NK-92 treated with Interleukin-12 subunit alpha and Interleukin-12 subunit beta, amount 100 ng/mL, for 24 hours (cell line): ENCODE results near the gene SNRPD2.
"Not testable (repeated sequence)": the region's sequence is repeated elsewhere in the genome, so short reads cannot be mapped to it uniquely, and the experiment has no call there.

Experiments used
- DNase-seq: peaks from one replicate; lab custom pipeline; 2025; lab: John Stamatoyannopoulos, UW

SNRPD2 gene

GRCh38 chr19:45705115-45705514 is 13.4 kb upstream of the SNRPD2 start:
- DNase-seq: no peak

DNA sequence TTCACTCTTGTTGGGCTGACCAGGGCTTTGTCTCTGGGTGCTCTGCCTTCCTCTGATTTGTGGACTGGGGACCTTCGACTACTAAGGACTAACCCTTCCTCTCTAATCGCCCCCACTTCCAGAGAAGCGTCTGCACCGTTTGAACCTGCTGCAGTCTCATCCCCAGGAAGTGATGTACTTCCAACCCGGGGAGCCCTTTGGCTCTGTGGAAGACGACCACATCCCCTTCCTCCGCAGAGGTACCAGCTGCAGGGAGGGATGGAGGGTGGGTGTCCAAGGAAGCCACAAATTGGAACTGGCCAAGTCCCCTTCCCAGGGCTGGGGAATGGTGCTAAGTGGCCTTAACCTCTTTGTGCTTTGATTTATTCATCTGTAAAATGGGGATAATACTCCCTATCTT is 9.9 kb upstream of the SNRPD2 start:
- no peak for DNase-seq

- DNase-seq: peak; percentile 73
These were observed 1.5 kb upstream of the SNRPD2 start for GRCh38 chr19:45693106-45693788.

DNA sequence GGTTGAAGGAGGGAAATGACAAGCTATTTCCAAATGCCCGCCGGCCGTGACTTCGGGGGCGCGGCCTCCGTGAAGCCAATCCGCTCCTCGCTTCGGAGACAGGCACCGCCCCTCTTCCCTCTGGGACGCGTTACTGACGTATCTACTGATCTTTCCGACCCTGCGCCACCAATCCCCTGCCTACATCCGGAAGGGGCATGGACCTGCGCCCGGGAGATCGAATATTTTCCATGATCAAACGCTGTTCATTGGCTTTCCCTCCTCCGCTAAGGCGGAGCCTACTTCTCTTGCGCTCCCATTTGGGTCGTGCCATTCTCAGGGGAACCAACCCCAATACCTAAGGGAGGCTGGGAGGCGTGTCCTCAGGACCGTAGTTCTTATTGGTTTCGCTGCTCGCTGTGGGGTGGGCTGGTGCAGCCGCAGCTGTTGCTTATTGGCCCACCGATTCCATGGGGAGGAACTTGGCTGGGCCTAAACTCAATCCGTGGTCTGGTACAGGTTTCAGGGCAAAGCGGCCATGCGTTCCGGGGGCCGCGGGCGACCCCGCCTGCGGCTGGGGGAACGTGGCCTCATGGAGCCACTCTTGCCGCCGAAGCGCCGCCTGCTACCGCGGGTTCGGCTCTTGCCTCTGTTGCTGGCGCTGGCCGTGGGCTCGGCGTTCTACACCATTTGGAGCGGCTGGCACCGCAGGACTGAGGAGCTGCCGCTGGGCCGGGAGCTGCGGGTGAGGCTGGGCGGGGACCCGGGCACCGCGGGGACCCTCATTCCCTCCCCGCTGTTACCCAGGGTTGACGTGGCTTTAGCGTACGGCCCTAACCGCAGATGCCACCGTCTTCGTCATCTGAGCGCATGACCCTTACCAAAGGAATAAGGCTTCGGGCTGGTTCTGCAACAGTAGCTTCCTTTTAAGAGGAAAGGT is 693 bp upstream of the SNRPD2 start, which contains the start of gene QPCTL:
QPCTL (plus strand) TSS at position 480 of the 919 bp plus-strand sequence; CDS start at position 518, 38 bp downstream.
- DNase-seq: peak; percentile 100

DNA sequence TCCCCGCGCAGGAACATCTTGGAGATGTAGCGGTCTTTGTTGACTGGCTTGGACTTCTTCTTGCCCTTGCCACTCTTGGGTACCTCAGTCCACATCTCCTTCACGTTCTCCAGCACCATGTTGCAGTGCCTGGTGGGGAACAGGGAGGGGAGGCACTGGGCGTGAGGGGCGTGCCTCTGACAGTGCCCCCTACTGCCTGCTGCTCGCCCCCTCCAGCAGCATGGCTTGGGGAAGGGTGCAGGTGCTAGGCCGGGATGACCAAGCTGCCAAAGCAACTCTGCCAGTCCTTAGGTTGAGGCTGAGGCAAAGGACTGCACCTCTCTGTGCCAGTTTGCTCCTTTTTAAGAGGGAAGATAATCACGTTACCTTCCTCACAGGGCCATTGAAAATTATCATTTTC is 4.2 kb downstream of the SNRPD2 start:
- no peak for DNase-seq

DNA sequence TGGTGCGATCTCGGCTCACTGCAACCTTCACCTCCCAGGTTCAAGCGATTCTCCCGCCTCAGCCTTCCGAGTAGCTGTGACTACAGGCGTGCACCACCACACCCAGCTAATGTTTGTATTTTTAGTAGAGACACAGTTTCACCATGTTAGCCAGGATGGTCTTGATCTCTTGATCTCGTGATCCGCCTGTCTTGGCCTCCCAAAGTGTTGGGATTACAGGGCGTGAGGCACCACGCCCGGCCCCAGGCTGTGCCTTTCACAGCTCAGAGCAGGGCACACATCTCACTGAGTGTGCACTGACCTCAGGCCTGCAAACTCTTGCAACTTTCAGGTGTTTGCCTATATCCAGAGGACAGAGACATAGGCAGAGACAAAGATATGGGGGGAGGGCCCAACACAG is 6.7 kb downstream of the SNRPD2 start:
- DNase-seq: not testable (repeated sequence)

DNA sequence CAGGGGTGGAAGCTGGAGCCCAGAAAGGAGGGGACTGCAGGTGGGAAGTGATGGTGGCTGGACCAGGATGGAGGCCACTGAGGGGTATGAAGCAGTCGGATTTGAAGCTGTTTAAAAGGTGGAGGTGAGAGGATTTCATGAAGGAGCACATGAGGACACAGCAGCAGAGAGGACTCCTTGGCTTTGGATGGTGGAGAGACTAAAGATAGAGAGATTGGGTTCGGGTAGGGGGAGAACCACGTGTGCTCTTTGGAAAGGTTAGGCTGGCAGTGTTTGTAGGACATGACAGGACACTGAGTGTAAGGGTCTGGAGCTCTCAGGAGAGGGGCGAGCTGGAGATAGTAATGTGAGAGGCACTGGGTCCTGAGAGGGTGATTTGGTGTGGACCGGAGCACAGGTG is 8.8 kb downstream of the SNRPD2 start:
- DNase-seq: no peak

- DNase-seq: no peak
These were observed 9.6 kb downstream of the SNRPD2 start for GRCh38 chr19:45682117-45682516.

GRCh38 chr19:45681391-45682015 is 10.2 kb downstream of the SNRPD2 start:
- peak; percentile 68 for DNase-seq

DNA sequence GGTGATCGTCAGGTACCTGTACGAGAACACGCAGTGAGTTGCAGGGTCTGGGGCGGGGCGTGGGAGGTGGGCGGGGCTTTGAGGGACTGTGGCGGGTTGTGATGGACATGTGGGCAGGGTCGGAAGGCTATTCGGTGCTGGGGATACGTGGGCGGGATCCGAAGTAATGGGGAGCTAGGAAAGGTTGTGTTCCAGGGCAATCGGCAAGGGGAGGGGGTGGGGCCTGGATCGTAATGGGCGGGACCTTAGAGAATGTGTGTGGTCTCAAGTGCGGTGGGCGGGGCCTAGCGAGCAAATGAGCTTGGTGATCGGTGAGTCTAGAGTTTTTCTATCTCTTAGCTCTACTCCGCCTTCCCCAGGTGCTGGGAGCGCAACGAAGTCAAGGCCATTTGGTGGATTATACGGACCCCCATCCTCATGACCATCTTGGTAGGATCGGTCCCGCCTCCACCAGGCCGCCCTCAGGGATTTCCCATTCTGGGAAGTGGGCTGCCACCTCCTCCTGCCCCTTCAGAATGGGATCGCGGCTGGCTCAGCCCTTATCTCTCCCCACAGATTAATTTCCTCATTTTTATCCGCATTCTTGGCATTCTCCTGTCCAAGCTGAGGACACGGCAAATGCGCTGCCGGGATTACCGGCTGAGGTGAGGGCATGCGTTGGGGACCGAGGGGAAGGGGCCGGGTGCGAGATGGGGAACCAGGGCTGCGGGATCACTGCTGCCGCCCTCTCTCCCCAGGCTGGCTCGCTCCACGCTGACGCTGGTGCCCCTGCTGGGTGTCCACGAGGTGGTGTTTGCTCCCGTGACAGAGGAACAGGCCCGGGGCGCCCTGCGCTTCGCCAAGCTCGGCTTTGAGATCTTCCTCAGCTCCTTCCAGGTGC is 14.2 kb downstream of the SNRPD2 start:
- no peak for DNase-seq

DNA sequence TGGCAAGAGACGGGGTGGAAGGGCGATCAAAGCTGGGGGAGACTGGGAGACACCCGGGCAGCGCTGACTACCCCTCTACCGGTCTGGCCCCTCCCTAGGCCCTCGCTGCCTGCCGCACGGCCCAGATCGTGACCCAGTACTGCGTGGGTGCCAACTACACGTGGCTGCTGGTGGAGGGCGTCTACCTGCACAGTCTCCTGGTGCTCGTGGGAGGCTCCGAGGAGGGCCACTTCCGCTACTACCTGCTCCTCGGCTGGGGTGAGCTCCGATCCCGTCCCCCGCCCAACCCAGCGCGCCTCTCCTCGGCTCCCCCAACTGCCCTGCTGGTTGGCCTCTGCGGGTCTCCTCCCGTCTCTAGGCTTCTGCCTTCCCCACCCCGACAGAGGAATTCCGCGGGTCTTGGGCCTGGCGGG is 14.9 kb downstream of the SNRPD2 start:
- no peak for DNase-seq

GRCh38 chr19:45674946-45675345 is 16.8 kb downstream of the SNRPD2 start:
- DNase-seq: no peak

DNA sequence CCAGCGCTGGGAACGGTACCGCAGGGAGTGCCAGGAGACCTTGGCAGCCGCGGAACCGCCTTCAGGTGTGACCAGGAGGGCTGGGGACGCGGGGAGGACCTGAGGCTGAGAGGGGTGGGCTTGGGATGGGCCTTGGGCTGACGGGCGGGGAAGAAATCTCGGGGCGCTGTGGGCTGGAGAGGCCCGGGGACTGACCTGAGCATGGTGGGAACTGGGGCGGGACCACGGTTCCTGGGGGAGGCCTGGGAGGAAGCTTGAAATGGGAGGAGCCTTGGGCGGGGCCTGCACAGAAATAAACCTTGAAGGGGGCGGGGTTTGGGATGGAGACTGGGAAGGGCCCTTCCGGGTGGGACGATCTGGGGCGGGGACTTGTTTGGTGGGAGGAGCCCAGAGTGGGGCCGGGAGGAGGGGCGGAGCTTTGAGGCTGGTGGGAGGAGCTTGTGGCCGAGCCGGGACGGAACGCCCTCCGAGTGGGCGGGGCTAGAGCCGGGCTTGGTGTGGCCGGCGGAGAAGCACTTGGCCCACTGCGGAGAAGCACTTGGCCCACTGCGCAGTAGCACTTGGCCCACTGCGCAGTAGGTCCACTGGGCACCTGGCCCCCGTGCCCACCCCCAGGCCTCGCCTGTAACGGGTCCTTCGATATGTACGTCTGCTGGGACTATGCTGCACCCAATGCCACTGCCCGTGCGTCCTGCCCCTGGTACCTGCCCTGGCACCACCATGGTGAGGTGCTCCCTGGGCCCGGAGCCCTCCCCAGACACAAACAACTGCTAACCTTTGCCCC is 20.9 kb downstream of the SNRPD2 start:
- DNase-seq: no peak

DNA sequence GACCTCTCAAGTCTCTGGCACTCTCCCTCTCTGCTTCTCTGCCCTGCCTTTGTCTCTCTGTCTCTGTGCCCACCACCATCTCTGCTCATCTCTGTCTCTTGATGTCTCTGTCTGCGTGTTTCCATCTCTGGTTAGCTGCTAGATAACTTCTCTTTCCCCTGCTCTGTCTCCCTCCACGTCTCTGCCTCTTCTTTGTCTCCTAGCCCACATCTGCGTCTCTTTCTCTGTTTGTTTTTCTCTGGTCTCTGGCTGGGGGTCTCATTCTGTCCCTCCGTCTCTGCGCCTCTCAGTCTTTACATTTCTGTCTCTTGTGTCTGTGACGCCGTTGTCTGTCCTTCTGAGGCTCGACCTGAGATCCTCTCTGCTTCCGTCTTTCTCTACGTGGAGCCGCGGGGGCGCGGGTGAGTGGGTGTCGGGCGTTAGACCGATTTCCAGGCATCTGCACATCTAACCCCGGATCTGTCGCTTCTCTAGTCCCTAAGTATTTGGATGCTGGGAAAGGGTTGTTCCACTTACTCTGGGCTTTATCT is 23.3 kb downstream of the SNRPD2 start:
- DNase-seq: no peak

DNA sequence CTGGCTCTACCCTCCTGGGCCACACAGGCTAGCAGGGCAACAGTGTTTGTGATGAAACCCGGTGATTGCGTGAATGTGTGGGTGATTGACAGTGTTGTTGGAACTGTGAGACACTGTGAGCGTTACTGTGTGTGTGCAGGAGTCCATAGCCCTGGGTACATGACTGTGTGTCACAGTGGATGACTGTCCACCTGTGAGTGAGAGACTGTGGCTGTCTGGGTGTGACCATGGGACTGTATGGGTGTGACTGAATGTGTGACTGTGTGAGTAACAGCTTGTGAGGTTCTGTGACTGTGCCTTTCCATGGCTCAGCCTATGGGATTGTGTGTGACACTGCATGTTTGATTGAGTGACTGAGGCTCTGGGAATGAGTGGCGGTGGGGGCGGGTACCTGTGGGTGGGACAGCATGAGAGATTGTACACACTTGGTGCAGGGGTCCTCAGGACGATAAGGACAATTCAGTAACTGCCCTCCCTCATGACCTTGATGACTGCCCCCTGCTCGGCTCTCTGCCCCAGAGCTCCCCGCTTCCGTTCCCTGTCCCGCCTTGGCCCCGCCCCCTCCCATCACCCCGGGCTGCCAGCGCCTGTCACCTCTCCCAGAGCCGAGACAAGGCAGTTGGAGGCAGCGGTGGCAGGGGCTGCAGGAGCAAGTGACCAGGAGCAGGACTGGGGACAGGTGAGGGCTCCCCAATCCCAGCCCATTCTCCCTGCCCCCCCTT is 24.0 kb downstream of the SNRPD2 start, which contains the start of gene GIPR:
GIPR (plus strand) TSS at position 602 of the 722 bp plus-strand sequence. CDS start 1,300 bp downstream, outside the sequence.
- peak; percentile 77 for DNase-seq

DNA sequence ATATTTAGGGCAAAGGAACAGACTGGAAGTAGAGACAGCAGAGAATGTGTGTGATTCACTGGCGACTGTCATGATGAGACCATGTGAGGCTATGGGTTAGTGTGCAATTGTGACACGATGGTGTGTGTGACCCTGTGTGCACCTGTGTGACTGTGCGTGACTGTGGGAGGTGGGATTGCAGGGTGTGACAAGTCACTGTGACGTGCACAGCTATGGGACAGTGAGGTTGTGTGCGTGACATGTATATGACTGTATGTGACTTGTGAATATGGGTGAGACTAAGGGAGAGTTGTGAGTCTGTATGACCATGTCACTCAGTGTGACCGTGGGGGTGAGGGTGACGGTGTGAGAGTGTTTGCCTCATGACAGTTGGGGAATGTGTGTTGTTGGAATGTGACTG is 27.2 kb downstream of the SNRPD2 start:
- DNase-seq: no peak

DNA sequence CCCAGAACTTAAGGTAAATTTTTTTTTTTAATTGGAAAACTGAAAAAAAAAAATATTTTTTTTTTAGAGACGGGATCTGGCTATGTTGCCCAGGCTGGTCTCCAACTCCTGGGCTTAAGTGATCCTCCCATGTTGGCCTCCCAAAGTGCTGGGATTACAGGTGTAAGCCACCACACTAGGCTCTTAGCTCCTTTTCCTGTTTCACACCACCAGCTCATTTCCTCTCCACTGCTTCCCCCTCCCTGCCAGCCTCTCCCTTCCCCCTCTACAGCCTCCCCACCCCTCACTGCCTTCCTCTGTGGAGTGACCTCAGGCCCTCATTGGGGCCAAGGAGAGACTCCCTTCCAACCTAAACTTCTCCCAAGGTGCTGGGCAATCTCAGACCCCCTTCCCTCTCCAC is 28.0 kb downstream of the SNRPD2 start:
- no peak for DNase-seq

DNA sequence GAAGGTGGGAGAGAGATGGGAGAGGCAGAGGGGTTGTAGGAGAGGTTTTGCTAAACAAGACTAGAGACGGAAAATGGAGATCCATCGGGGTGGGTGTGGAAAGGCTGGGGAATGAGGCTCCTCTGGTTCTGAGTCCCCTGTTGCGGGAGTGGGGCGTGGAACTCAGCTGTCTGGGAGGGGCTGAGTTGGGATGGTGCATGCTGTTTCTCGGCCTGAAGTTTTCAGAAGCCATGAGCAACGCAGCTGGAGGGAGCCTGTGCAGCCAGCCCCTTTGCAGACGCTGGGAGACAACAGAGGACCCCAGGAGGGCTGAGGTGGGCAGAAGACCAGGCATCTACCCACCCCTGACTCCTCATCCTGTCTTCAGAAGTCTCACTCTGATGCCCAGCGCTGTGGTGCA is 31.1 kb downstream of the SNRPD2 start:
- no peak for DNase-seq

GRCh38 chr19:45659096-45659729 is 32.5 kb downstream of the SNRPD2 start:
- no peak for DNase-seq
